CD14-positive monocyte (primary cell): Measurements from ENCODE around the gene SPSB3. TPM values are rescaled to one million over a fixed set of nuclear protein-coding genes. Genes with fewer than 3 reads are reported as not detected.

Experiments used
- DNase-seq, 3 donors: peaks; one replicate each; pipeline ENCODE4 v3.0.0-alpha.2; 2011 to 2022
- H2AFZ ChIP-seq: 2 replicates; pipeline ENCODE4 v1.6.0; 2012; ENCODE audit warnings: mild to moderate bottlenecking, low read depth, low read length, inconsistent platforms; ENCODE audit not compliant: insufficient read depth, poor library complexity, severe bottlenecking
- H3K27ac ChIP-seq, 2 donors: 1 replicate in 1 of 2; 2 replicates in 1 of 2; pipeline ENCODE4 v1.5.1; 2012 to 2013; ENCODE audit warnings: low read length in 2 of 2, control low read depth in 1 of 2, inconsistent platforms in 1 of 2, low read depth in 1 of 2, mild to moderate bottlenecking in 1 of 2
- H3K27me3 ChIP-seq, 2 donors: one replicate each; pipeline versions ENCODE4 v1.6.0 to v1.6.1; 2011 to 2013; ENCODE audit warnings: low read length in 2 of 2; ENCODE audit not compliant: control insufficient read depth in 2 of 2, insufficient read depth in 2 of 2
- H3K36me3 ChIP-seq, 2 donors: replicated peaks in 1 of 2; 1 replicate in 1 of 2; 2 replicates in 1 of 2; pipeline versions ENCODE4 v1.5.1 to v1.6.1; 2012 to 2013; ENCODE audit warnings: low read length in 2 of 2, control low read depth in 1 of 2, inconsistent platforms in 1 of 2, mild to moderate bottlenecking in 1 of 2; ENCODE audit not compliant: insufficient read depth in 2 of 2, control insufficient read depth in 1 of 2
- H3K4me1 ChIP-seq, 2 donors: 1 replicate in 1 of 2; 2 replicates in 1 of 2; pipeline versions ENCODE4 v1.5.1 to v1.6.1; 2012 to 2013; ENCODE audit warnings: low read length in 2 of 2, control low read depth in 1 of 2, inconsistent platforms in 1 of 2, mild to moderate bottlenecking in 1 of 2, moderate library complexity in 1 of 2; ENCODE audit not compliant: insufficient read depth in 2 of 2, control insufficient read depth in 1 of 2
- H3K4me2 ChIP-seq: replicated peaks from 2 replicates; pipeline ENCODE3; 2012; ENCODE audit warnings: low read length, moderate library complexity, mild to moderate bottlenecking; ENCODE audit not compliant: poor library complexity, severe bottlenecking; ENCODE audit errors: extremely low read depth
- H3K4me3 ChIP-seq, 3 experiments: fragments of 200-600 bp in 1 of 3; sonication (generic) in 1 of 3; replicated peaks in 1 of 3; 1 replicate in 2 of 3; 2 replicates in 1 of 3; pipeline ENCODE4 v1.5.1; 2011 to 2013; ENCODE audit warnings: low read length in 3 of 3, mild to moderate bottlenecking in 3 of 3, control low read depth in 2 of 3, low read depth in 2 of 3, inconsistent platforms in 1 of 3, moderate library complexity in 1 of 3
- H3K79me2 ChIP-seq: 2 replicates; pipeline ENCODE4 v1.6.0; 2012; ENCODE audit warnings: mild to moderate bottlenecking, control low read depth, inconsistent platforms, low read length, moderate library complexity; ENCODE audit not compliant: insufficient read depth
- H3K9ac ChIP-seq: 2 replicates; pipeline ENCODE4 v1.6.0; 2017; ENCODE audit warnings: low read length, mild to moderate bottlenecking; ENCODE audit not compliant: insufficient read depth, poor library complexity, severe bottlenecking
- H3K9me3 ChIP-seq, 2 donors: replicated peaks in 1 of 2; 1 replicate in 1 of 2; 2 replicates in 1 of 2; pipeline versions ENCODE4 v1.5.1 to v1.6.1; 2012 to 2013; ENCODE audit warnings: low read length in 2 of 2, control low read depth in 1 of 2; ENCODE audit not compliant: control insufficient read depth in 1 of 2, insufficient read depth in 1 of 2
- H4K20me1 ChIP-seq: 2 replicates; pipeline ENCODE4 v1.6.0; 2012; ENCODE audit warnings: mild to moderate bottlenecking, low read length, control low read depth, moderate library complexity; ENCODE audit not compliant: insufficient read depth
- H3K27ac Mint-ChIP-seq, 7 donors: one replicate each; pipeline ENCODE4 v1.8.0; 2020; ENCODE audit warnings: mild to moderate bottlenecking in 7 of 7, mixed read lengths in 7 of 7, moderate library complexity in 6 of 7, inconsistent platforms in 2 of 7
- H3K27me3 Mint-ChIP-seq, 3 donors: one replicate each; pipeline ENCODE4 v1.8.0; 2021 to 2022; ENCODE audit warnings: low read depth in 3 of 3, mild to moderate bottlenecking in 3 of 3, mixed read lengths in 3 of 3, moderate library complexity in 3 of 3, inconsistent platforms in 1 of 3
- H3K36me3 Mint-ChIP-seq, 2 donors: one replicate each; pipeline ENCODE4 v1.8.0; 2020; ENCODE audit warnings: mixed read lengths in 2 of 2, inconsistent platforms in 1 of 2, mild to moderate bottlenecking in 1 of 2
- H3K4me1 Mint-ChIP-seq: one replicate; pipeline ENCODE4 v1.8.0; 2020; ENCODE audit warnings: mild to moderate bottlenecking, mixed read lengths
- H3K4me3 Mint-ChIP-seq, 2 donors: one replicate each; pipeline ENCODE4 v1.8.0; 2020; ENCODE audit warnings: mild to moderate bottlenecking in 2 of 2, mixed read lengths in 2 of 2, moderate library complexity in 1 of 2
- H3K9me3 Mint-ChIP-seq, 7 donors: one replicate each; pipeline ENCODE4 v1.8.0; 2020 to 2022; ENCODE audit warnings: mixed read lengths in 7 of 7, mild to moderate bottlenecking in 6 of 7, moderate library complexity in 6 of 7, inconsistent platforms in 2 of 7
- CTCF ChIP-seq: fragments of 200-600 bp; IDR thresholded peaks from one replicate; pipeline ENCODE4 v1.8.0; 2022; ENCODE audit warnings: antibody characterized with exemption, mild to moderate bottlenecking
- WGBS: methylation state at CpG from one replicate; pipeline ENCODE4 v1.1.5; 2013; ENCODE audit warnings: missing lambda C conversion rate; ENCODE audit not compliant: insufficient coverage; 5-methylcytosine and 5-hydroxymethylcytosine counted together
- intact Hi-C, 2 donors: fragments of 100-400 bp; cut with micrococcal nuclease; formaldehyde crosslinking; loops; one replicate each; pipeline versions ENCODE4 v1.15.0 to v1.15.1; 2023
- polyA plus RNA-seq, 3 donors: library from polyadenylated mRNA; depleted of rRNA in 1 of 3; unstranded in 2 of 3; stranded (reverse) in 1 of 3; fragments of 300-500 nt in 2 of 3; fragments of >200 nt in 1 of 3; fragmentation: Illumina TruSeq in 2 of 3; gene quantifications; 1 replicate in 2 of 3; 2 replicates in 1 of 3; pipeline ENCODE4 v1.2.3, GENCODE V29; 2012 to 2021

Gene SPSB3
- polyA plus RNA-seq, 3 donors: 36.8 to 151 (median 40.2) TPM

- H3K36me3 Mint-ChIP-seq: peaks cover 15 to 43% of the 10 kb centered on the region in 2 donors
- peak within 1 kb of the TSS; percentile 92 for H2AFZ ChIP-seq
- WGBS: under 1% methylated on average over 53 of the region's 53 CpGs
- intact Hi-C loops: loop anchor here (5.0 to 10.0 kb wide), 4 partner anchors 68 to 350 kb away; partner anchors contain the start of genes CLCN7 (in 1 of the 2), MAPK8IP3 (in 1 of the 2) and UQCC4 (in 1 of the 2)
- H3K27me3 ChIP-seq: no peaks in the 10 kb centered on the region
- peaks cover 46% of the 10 kb centered on the region for H3K79me2 ChIP-seq
- H4K20me1 ChIP-seq: peaks cover 80% of the 10 kb centered on the region
- peak within 1 kb of the TSS; percentile 100 for H3K4me2 ChIP-seq
- peaks cover 42 to 45% of the 10 kb centered on the region in 2 donors for H3K36me3 ChIP-seq
- H3K27ac Mint-ChIP-seq: peak within 1 kb of the TSS; percentile 58 to 92 (median 89)
- peak within 1 kb of the TSS; percentile 78 to 99 (median 89) for H3K4me3 ChIP-seq
- peak within 1 kb of the TSS; percentile 84 for H3K9ac ChIP-seq
- peaks cover 30 to 45% of the 10 kb centered on the region in 2 donors for H3K4me1 ChIP-seq
- peaks cover 28% of the 10 kb centered on the region for H3K4me1 Mint-ChIP-seq
- peak within 1 kb of the TSS; percentile 10 to 77 for H3K27ac ChIP-seq
- H3K27me3 Mint-ChIP-seq: peaks cover 0 to 1% (median 0%) of the 10 kb centered on the region in 3 donors
- no peak for TF ChIP-seq CTCF
- H3K9me3 ChIP-seq: no peaks in the 10 kb centered on the region
- peak within 1 kb of the TSS; percentile 90 to 94 for H3K4me3 Mint-ChIP-seq
- H3K9me3 Mint-ChIP-seq: peaks cover 0 to 2% (median 0%) of the 10 kb centered on the region in 7 donors
- DNase-seq: no peak
Measured at GRCh38 chr16:1772362-1772907, 9.9 kb downstream of the SPSB3 start, which contains the start of gene EME2. Gene EME2 (plus strand): TSS chr16:1772810. CDS start chr16:1773228, 418 bp downstream.

DNA sequence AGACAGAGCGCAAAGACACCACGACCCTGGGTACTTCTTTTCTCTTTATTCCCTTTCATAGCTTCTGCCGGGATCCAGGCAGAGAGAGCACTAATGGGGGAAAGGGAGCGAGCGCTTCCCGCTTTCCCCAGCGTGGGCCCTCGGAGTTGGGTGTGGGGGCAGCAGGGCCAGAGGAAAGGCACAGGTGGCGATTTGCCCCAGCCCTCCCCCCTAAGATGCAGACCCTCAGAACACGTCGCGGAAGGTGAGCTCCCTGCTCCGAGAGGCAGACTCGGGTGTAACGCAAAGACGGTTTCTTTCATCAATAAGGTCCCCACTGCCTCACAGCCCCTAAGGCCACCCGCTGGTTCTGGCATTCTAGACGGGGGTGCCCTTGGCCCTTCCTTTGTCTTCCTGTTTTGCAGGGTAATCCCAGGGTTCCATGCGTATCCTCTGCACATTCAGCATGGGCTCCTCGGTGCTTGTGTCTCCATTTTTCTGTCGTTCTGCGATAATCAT, 10.5 kb downstream of the SPSB3 start:
- Histone ChIP-seq H3K27me3 (no peaks in the 10 kb centered on the region), H3K4me2 (peak overlapping the region; percentile 100), H3K9ac (peak overlapping the region; percentile 84), H3K36me3 (peaks cover 42 to 45% of the 10 kb centered on the region in 2 donors), H3K79me2 (peaks cover 42% of the 10 kb centered on the region), H3K4me1 (peaks cover 30 to 45% of the 10 kb centered on the region in 2 donors), H2AFZ (peak overlapping the region; percentile 92), H4K20me1 (peaks cover 75% of the 10 kb centered on the region), H3K9me3 (no peaks in the 10 kb centered on the region), H3K27ac (peak overlapping the region; percentile 10 to 77), H3K4me3 (peak overlapping the region; percentile 78 to 99 (median 89))
- peaks cover 0 to 2% (median 0%) of the 10 kb centered on the region in 7 donors for H3K9me3 Mint-ChIP-seq
- no peak for DNase-seq
- peak overlapping the region; percentile 90 to 94 for H3K4me3 Mint-ChIP-seq
- intact Hi-C loops: loop anchor here (5.0 to 10.0 kb wide), 4 partner anchors 67 to 350 kb away; partner anchors contain the start of genes CLCN7 (in 1 of the 2), MAPK8IP3 (in 1 of the 2) and UQCC4 (in 1 of the 2)
- TF ChIP-seq CTCF: no peak
- peaks cover 28% of the 10 kb centered on the region for H3K4me1 Mint-ChIP-seq
- H3K27me3 Mint-ChIP-seq: peaks cover 0 to 1% (median 0%) of the 10 kb centered on the region in 3 donors
- 27% methylated on average over 16 of the region's 22 CpGs for WGBS
- H3K27ac Mint-ChIP-seq: peak overlapping the region; percentile 58 to 89 (median 84)
- H3K36me3 Mint-ChIP-seq: peaks cover 20 to 44% of the 10 kb centered on the region in 2 donors
